ENCODE data around the gene RBM48. TPM values are rescaled to one million over a fixed set of nuclear protein-coding genes. Genes with fewer than 3 reads are reported as not detected.
A peak's percentile ranks its signal among the peaks of the same experiment; 100 is the strongest.

The RBM48 gene
- total and polyA plus RNA-seq, 9 of the 15 experiments (the other 6 are each of a cell fraction or from before 2014, with no cell fraction given): 9.9 to 35.1 (median 16.3) TPM

DNA sequence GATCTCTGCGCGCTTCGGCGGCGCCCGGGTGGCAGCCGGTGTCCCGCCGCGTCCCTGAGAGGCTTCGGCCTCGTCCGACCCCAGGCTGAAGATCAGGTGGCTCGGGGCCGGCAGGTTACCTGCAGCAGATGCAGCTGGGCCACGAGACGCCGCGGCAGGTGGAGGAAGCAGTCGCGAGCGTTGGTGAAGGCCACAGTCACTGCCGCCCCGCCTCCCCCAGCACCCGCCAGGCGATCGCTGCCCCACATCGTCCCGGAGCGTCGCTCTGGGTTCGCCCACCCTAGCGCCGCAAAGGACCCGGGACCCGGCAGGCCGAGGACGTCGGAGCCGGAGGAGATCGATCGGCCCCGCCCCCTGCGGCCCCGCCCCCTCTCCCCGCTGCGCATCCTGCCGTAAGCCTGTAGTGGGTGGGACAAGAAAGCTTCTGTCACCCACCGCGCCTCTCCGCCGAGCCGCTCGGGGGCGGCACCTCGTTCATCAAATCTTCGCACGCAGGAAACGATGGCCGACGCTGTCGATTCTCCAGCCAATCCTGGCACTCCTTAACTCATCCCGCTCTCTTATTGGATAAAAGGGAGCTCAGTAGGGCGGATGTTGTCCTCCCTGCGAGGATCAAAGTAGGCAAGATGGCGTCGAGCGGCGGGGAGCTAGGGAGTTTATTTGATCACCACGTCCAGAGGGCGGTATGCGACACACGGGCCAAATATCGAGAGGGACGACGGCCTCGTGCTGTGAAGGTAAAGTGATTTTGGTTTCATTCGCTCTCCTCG is at the start of gene RBM48, which contains the start of gene PEX1 (continued):
- TF ChIP-seq ZNF316 (IDR thresholded peaks at IDR 0.05) (no peak), RBM14 (IDR thresholded peaks at IDR 0.05; ENCODE audit: borderline replicate concordance, insufficient read depth, low read depth, low read length) (no peak), ZNF79 (CRISPR knock-in tag; IDR thresholded peaks at IDR 0.05; ENCODE audit: low read depth) (no peak), ZNF778 (CRISPR knock-in tag; IDR thresholded peaks at IDR 0.05) (no peak), POLR2AphosphoS5 (IDR thresholded peaks at IDR 0.05; ENCODE audit: control insufficient read depth, insufficient read depth, low read depth, low read length) (peak; percentile 92), ELF4 (CRISPR knock-in tag; IDR thresholded peaks at IDR 0.05) (no peak), ZNF347 (CRISPR knock-in tag; IDR thresholded peaks at IDR 0.05; ENCODE audit: low read depth) (no peak), NUFIP1 (IDR thresholded peaks at IDR 0.05; ENCODE audit: partially characterized antibody) (no peak), KDM1A (IDR thresholded peaks at IDR 0.05) (no peak), EWSR1 (IDR thresholded peaks at IDR 0.05; ENCODE audit: borderline replicate concordance, low read depth, partially characterized antibody) (no peak), ZNF121 (CRISPR knock-in tag; conservative IDR thresholded peaks at IDR 0.05) (no peak), MEF2D (tag; conservative IDR thresholded peaks at IDR 0.05; ENCODE audit: low read depth) (no peak), DMBX1 (CRISPR knock-in tag; IDR thresholded peaks at IDR 0.05; ENCODE audit: borderline replicate concordance) (peak; percentile 25; the same call in 1 of the 2 replicates), PML (IDR thresholded peaks at IDR 0.05; ENCODE audit: low read length) (peak; percentile 85)
- TF ChIP-seq, protein P1, sequence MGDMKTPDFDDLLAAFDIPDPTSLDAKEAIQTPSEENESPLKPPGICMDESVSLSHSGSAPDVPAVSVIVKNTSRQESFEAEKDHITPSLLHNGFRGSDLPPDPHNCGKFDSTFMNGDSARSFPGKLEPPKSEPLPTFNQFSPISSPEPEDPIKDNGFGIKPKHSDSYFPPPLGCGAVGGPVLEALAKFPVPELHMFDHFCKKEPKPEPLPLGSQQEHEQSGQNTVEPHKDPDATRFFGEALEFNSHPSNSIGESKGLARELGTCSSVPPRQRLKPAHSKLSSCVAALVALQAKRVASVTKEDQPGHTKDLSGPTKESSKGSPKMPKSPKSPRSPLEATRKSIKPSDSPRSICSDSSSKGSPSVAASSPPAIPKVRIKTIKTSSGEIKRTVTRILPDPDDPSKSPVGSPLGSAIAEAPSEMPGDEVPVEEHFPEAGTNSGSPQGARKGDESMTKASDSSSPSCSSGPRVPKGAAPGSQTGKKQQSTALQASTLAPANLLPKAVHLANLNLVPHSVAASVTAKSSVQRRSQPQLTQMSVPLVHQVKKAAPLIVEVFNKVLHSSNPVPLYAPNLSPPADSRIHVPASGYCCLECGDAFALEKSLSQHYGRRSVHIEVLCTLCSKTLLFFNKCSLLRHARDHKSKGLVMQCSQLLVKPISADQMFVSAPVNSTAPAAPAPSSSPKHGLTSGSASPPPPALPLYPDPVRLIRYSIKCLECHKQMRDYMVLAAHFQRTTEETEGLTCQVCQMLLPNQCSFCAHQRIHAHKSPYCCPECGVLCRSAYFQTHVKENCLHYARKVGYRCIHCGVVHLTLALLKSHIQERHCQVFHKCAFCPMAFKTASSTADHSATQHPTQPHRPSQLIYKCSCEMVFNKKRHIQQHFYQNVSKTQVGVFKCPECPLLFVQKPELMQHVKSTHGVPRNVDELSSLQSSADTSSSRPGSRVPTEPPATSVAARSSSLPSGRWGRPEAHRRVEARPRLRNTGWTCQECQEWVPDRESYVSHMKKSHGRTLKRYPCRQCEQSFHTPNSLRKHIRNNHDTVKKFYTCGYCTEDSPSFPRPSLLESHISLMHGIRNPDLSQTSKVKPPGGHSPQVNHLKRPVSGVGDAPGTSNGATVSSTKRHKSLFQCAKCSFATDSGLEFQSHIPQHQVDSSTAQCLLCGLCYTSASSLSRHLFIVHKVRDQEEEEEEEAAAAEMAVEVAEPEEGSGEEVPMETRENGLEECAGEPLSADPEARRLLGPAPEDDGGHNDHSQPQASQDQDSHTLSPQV (IDR thresholded peaks at IDR 0.05): no peak
- TF ChIP-seq, protein P2, sequence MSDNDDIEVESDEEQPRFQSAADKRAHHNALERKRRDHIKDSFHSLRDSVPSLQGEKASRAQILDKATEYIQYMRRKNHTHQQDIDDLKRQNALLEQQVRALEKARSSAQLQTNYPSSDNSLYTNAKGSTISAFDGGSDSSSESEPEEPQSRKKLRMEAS (CRISPR knock-in tag; IDR thresholded peaks at IDR 0.05): peak; percentile 34; the same call in 1 of the 2 replicates
- TF ChIP-seq, protein P3, sequence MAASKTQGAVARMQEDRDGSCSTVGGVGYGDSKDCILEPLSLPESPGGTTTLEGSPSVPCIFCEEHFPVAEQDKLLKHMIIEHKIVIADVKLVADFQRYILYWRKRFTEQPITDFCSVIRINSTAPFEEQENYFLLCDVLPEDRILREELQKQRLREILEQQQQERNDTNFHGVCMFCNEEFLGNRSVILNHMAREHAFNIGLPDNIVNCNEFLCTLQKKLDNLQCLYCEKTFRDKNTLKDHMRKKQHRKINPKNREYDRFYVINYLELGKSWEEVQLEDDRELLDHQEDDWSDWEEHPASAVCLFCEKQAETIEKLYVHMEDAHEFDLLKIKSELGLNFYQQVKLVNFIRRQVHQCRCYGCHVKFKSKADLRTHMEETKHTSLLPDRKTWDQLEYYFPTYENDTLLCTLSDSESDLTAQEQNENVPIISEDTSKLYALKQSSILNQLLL (CRISPR knock-in tag; IDR thresholded peaks at IDR 0.05; ENCODE audit: borderline replicate concordance): no peak
- TF ChIP-seq, protein P4, sequence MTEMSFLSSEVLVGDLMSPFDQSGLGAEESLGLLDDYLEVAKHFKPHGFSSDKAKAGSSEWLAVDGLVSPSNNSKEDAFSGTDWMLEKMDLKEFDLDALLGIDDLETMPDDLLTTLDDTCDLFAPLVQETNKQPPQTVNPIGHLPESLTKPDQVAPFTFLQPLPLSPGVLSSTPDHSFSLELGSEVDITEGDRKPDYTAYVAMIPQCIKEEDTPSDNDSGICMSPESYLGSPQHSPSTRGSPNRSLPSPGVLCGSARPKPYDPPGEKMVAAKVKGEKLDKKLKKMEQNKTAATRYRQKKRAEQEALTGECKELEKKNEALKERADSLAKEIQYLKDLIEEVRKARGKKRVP (CRISPR knock-in tag; IDR thresholded peaks at IDR 0.05): no peak
- TF ChIP-seq, protein P5, sequence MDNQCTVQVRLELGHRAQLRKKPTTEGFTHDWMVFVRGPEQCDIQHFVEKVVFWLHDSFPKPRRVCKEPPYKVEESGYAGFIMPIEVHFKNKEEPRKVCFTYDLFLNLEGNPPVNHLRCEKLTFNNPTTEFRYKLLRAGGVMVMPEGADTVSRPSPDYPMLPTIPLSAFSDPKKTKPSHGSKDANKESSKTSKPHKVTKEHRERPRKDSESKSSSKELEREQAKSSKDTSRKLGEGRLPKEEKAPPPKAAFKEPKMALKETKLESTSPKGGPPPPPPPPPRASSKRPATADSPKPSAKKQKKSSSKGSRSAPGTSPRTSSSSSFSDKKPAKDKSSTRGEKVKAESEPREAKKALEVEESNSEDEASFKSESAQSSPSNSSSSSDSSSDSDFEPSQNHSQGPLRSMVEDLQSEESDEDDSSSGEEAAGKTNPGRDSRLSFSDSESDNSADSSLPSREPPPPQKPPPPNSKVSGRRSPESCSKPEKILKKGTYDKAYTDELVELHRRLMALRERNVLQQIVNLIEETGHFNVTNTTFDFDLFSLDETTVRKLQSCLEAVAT (IDR thresholded peaks at IDR 0.05): peak; percentile 98 to 100
